Chondrocyte (in vitro differentiated cells): ENCODE measurements around the gene TMED4. TPM values are rescaled to one million over a fixed set of nuclear protein-coding genes. Genes with fewer than 3 reads are reported as not detected.
"Not testable (repeated sequence)": the region's sequence is repeated elsewhere in the genome, so short reads cannot be mapped to it uniquely, and the experiment has no call there.

Experiments used
- DNase-seq: peaks from one replicate; pipeline ENCODE4 v3.0.0; 2021; ENCODE audit warnings: mixed read lengths, low spot score
- H3K27ac Mint-ChIP-seq: one replicate; pipeline ENCODE4 v1.8.0; 2021; ENCODE audit warnings: mild to moderate bottlenecking, moderate library complexity, mixed read lengths; ENCODE audit not compliant: unreplicated experiment
- H3K27me3 Mint-ChIP-seq: 2 replicates; pipeline ENCODE4 v1.8.0; 2021; ENCODE audit warnings: low read depth, mixed read lengths
- H3K36me3 Mint-ChIP-seq: 2 replicates; pipeline ENCODE4 v1.8.0; 2021; ENCODE audit warnings: low read depth, mixed read lengths
- H3K4me1 Mint-ChIP-seq: 2 replicates; pipeline ENCODE4 v1.8.0; 2021; ENCODE audit warnings: low read depth, mild to moderate bottlenecking, mixed read lengths
- H3K4me3 Mint-ChIP-seq: one replicate; pipeline ENCODE4 v1.8.0; 2021; ENCODE audit warnings: mild to moderate bottlenecking, moderate library complexity, mixed read lengths; ENCODE audit not compliant: unreplicated experiment
- H3K9me3 Mint-ChIP-seq: 2 replicates; pipeline ENCODE4 v1.8.0; 2021; ENCODE audit warnings: low read depth, mixed read lengths
- CTCF ChIP-seq: fragments of 200-600 bp; sonication (generic); IDR thresholded peaks from 2 replicates; pipeline ENCODE4 v1.5.0; 2021; ENCODE audit warnings: antibody characterized with exemption, mild to moderate bottlenecking, moderate library complexity
- total RNA-seq: library from RNA; stranded (reverse); gene quantifications from 3 replicates; pipeline ENCODE4 v1.2.1, GENCODE V29; 2021

Gene TMED4
- total RNA-seq, 1 donor from 2014 or later = 55.1 TPM

GRCh38 chr7:44565795-44566559, 16.1 kb downstream of the TMED4 start:
- no peaks in the 10 kb centered on the region for H3K9me3 Mint-ChIP-seq
- no peak overlapping the region for H3K27ac Mint-ChIP-seq
- H3K36me3 Mint-ChIP-seq = peaks cover 44% of the 10 kb centered on the region
- H3K4me1 Mint-ChIP-seq = no peaks in the 10 kb centered on the region
- H3K4me3 Mint-ChIP-seq = no peak overlapping the region
- peak; percentile 68 for TF ChIP-seq CTCF
- H3K27me3 Mint-ChIP-seq = no peaks in the 10 kb centered on the region
- DNase-seq = peak; percentile 64

- no peaks in the 10 kb centered on the region for H3K27me3 Mint-ChIP-seq
- H3K27ac Mint-ChIP-seq = no peak overlapping the region
Observed at GRCh38 chr7:44565097-44565794, 16.8 kb downstream of the TMED4 start.

GRCh38 chr7:44564606-44565005, 17.4 kb downstream of the TMED4 start:
- Mint-ChIP-seq H3K27ac (no peak overlapping the region), H3K27me3 (no peaks in the 10 kb centered on the region), H3K9me3 (no peaks in the 10 kb centered on the region), H3K36me3 (peaks cover 37% of the 10 kb centered on the region), H3K4me3 (no peak overlapping the region), H3K4me1 (no peaks in the 10 kb centered on the region)
- DNase-seq = peak; percentile 51
- TF ChIP-seq CTCF = no peak

More at GRCh38 chr7:44565097-44565794, 16.8 kb downstream of the TMED4 start:
- H3K36me3 Mint-ChIP-seq = peaks cover 41% of the 10 kb centered on the region
- H3K4me1 Mint-ChIP-seq = no peaks in the 10 kb centered on the region
- TF ChIP-seq CTCF = peak; percentile 93
- H3K9me3 Mint-ChIP-seq = no peaks in the 10 kb centered on the region
- peak; percentile 70 for DNase-seq
- H3K4me3 Mint-ChIP-seq = no peak overlapping the region

GRCh38 chr7:44563171-44563679, 18.8 kb downstream of the TMED4 start:
- H3K9me3 Mint-ChIP-seq = no peaks in the 10 kb centered on the region
- no peak for TF ChIP-seq CTCF
- no peaks in the 10 kb centered on the region for H3K4me1 Mint-ChIP-seq
- no peaks in the 10 kb centered on the region for H3K27me3 Mint-ChIP-seq
- H3K4me3 Mint-ChIP-seq = no peak overlapping the region
- no peak overlapping the region for H3K27ac Mint-ChIP-seq
- H3K36me3 Mint-ChIP-seq = peaks cover 27% of the 10 kb centered on the region
- no peak for DNase-seq

GRCh38 chr7:44562622-44562962, 19.4 kb downstream of the TMED4 start:
- not testable (repeated sequence) for H3K9me3 Mint-ChIP-seq, H3K27me3 Mint-ChIP-seq, H3K4me1 Mint-ChIP-seq, H3K4me3 Mint-ChIP-seq, DNase-seq, H3K27ac Mint-ChIP-seq
- H3K36me3 Mint-ChIP-seq = peaks cover 24% of the 10 kb centered on the region
